Thyroid gland (tissue), 4 donors: ENCODE data around the gene ZC3HAV1L.

Experiments
- CTCF ChIP-seq, 6 experiments: fragments of 200-600 bp in 3 of 6; fragments of 450-650 bp in 3 of 6; sonication (generic) in 3 of 6; IDR thresholded peaks; one replicate each; pipeline ENCODE4 v1.5.1; 2016 to 2019; ENCODE audit warnings: antibody characterized with exemption in 6 of 6, mild to moderate bottlenecking in 2 of 6, inconsistent platforms in 1 of 6, moderate library complexity in 1 of 6
- POLR2A ChIP-seq, 2 donors: fragments of 450-650 bp; IDR thresholded peaks; one replicate each; pipeline ENCODE4 v1.6.1; 2017; ENCODE audit warnings: antibody characterized with exemption in 2 of 2, mild to moderate bottlenecking in 2 of 2, moderate library complexity in 1 of 2

- no peak for TF ChIP-seq CTCF (IDR thresholded peaks at IDR 0.05)
- no peak for TF ChIP-seq POLR2A (IDR thresholded peaks at IDR 0.05)
Observed at GRCh38 chr7:139034855-139035585, 822 bp downstream of the ZC3HAV1L start.
